HEK293 (cell line): ENCODE data around the gene PPP1R1C.

ENCODE experiments used
- ATF2 ChIP-seq: fragments of 450-650 bp; formaldehyde crosslinking; IDR thresholded peaks from 2 replicates; pipeline ENCODE4 v1.5.1; 2016; ENCODE audit warnings: missing biosample characterization, missing genetic modification characterization, low read depth
- ELK4 ChIP-seq: IDR thresholded peaks from 2 replicates; pipeline ENCODE4 v1.6.1; 2011; ENCODE audit warnings: mild to moderate bottlenecking, low read depth, low read length, borderline replicate concordance
- MEIS1 ChIP-seq: sonication (generic); formaldehyde crosslinking; IDR thresholded peaks from 2 replicates; pipeline ENCODE4 v1.8.1; 2022; ENCODE audit warnings: missing genetic modification reagents, mild to moderate bottlenecking, borderline replicate concordance
- REPIN1 ChIP-seq: fragments of 450-650 bp; formaldehyde crosslinking; IDR thresholded peaks from 2 replicates; pipeline ENCODE4 v1.5.1; 2017; ENCODE audit warnings: missing biosample characterization, missing genetic modification characterization, low read depth
- ZBTB11 ChIP-seq: fragments of 450-650 bp; formaldehyde crosslinking; conservative IDR thresholded peaks from 2 replicates; pipeline ENCODE4 v1.5.1; 2016; ENCODE audit warnings: low read depth, missing biosample characterization, missing genetic modification characterization
- ZBTB20 ChIP-seq: fragments of 450-650 bp; formaldehyde crosslinking; IDR thresholded peaks from 2 replicates; pipeline ENCODE4 v1.5.1; 2016; ENCODE audit warnings: missing biosample characterization, missing genetic modification characterization
- ZBTB7A ChIP-seq: fragments of 450-650 bp; formaldehyde crosslinking; IDR thresholded peaks from 2 replicates; pipeline ENCODE4 v1.5.1; 2016; ENCODE audit warnings: low read depth, missing biosample characterization, missing genetic modification characterization
- ZNF138 ChIP-seq: fragments of 450-650 bp; formaldehyde crosslinking; IDR thresholded peaks from 2 replicates; pipeline ENCODE4 v1.5.1; 2016; ENCODE audit warnings: missing biosample characterization, missing genetic modification characterization, borderline replicate concordance
- ZNF266 ChIP-seq: fragments of 450-650 bp; formaldehyde crosslinking; IDR thresholded peaks from 2 replicates; pipeline ENCODE4 v1.5.1; 2016; ENCODE audit warnings: missing biosample characterization, missing genetic modification characterization, low read depth
- ZNF596 ChIP-seq: fragments of 450-650 bp; IDR thresholded peaks from 2 replicates; pipeline ENCODE4 v1.5.0; 2018; ENCODE audit warnings: missing biosample characterization, mild to moderate bottlenecking, missing genetic modification characterization, moderate library complexity
- ZNF626 ChIP-seq: fragments of 450-650 bp; sonication (Bioruptor Pico); formaldehyde crosslinking; IDR thresholded peaks from 2 replicates; pipeline ENCODE4 v1.5.1; 2018; ENCODE audit warnings: missing biosample characterization, missing genetic modification characterization, inconsistent platforms
- TF ChIP-seq, protein P1 (sequence below): fragments of 450-650 bp; formaldehyde crosslinking; IDR thresholded peaks from 2 replicates; pipeline ENCODE4 v1.5.1; 2016; ENCODE audit warnings: missing biosample characterization, missing genetic modification characterization
- TF ChIP-seq, protein P2 (sequence below): fragments of 450-650 bp; formaldehyde crosslinking; IDR thresholded peaks from 2 replicates; pipeline ENCODE4 v1.5.1; 2016; ENCODE audit warnings: missing biosample characterization, missing genetic modification characterization
- TF ChIP-seq, protein P3 (sequence below): fragments of 450-650 bp; formaldehyde crosslinking; IDR thresholded peaks from 2 replicates; pipeline ENCODE4 v1.5.1; 2017; ENCODE audit warnings: missing biosample characterization, missing genetic modification characterization

GRCh38 chr2:182064019-182064778 lies 78.5 kb downstream of the PPP1R1C start:
- no peak for TF ChIP-seq ZNF138 (tag by site-specific recombination)
- TF ChIP-seq ATF2 (tag by site-specific recombination): no peak
- TF ChIP-seq ELK4: no peak
- no peak for TF ChIP-seq ZBTB20 (tag by site-specific recombination)
- TF ChIP-seq REPIN1 (tag by site-specific recombination): no peak
- TF ChIP-seq, protein P1, sequence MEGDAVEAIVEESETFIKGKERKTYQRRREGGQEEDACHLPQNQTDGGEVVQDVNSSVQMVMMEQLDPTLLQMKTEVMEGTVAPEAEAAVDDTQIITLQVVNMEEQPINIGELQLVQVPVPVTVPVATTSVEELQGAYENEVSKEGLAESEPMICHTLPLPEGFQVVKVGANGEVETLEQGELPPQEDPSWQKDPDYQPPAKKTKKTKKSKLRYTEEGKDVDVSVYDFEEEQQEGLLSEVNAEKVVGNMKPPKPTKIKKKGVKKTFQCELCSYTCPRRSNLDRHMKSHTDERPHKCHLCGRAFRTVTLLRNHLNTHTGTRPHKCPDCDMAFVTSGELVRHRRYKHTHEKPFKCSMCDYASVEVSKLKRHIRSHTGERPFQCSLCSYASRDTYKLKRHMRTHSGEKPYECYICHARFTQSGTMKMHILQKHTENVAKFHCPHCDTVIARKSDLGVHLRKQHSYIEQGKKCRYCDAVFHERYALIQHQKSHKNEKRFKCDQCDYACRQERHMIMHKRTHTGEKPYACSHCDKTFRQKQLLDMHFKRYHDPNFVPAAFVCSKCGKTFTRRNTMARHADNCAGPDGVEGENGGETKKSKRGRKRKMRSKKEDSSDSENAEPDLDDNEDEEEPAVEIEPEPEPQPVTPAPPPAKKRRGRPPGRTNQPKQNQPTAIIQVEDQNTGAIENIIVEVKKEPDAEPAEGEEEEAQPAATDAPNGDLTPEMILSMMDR (tag by site-specific recombination): no peak
- TF ChIP-seq ZBTB7A (tag by site-specific recombination): no peak
- TF ChIP-seq, protein P2, sequence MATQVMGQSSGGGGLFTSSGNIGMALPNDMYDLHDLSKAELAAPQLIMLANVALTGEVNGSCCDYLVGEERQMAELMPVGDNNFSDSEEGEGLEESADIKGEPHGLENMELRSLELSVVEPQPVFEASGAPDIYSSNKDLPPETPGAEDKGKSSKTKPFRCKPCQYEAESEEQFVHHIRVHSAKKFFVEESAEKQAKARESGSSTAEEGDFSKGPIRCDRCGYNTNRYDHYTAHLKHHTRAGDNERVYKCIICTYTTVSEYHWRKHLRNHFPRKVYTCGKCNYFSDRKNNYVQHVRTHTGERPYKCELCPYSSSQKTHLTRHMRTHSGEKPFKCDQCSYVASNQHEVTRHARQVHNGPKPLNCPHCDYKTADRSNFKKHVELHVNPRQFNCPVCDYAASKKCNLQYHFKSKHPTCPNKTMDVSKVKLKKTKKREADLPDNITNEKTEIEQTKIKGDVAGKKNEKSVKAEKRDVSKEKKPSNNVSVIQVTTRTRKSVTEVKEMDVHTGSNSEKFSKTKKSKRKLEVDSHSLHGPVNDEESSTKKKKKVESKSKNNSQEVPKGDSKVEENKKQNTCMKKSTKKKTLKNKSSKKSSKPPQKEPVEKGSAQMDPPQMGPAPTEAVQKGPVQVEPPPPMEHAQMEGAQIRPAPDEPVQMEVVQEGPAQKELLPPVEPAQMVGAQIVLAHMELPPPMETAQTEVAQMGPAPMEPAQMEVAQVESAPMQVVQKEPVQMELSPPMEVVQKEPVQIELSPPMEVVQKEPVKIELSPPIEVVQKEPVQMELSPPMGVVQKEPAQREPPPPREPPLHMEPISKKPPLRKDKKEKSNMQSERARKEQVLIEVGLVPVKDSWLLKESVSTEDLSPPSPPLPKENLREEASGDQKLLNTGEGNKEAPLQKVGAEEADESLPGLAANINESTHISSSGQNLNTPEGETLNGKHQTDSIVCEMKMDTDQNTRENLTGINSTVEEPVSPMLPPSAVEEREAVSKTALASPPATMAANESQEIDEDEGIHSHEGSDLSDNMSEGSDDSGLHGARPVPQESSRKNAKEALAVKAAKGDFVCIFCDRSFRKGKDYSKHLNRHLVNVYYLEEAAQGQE: no peak
- TF ChIP-seq ZBTB11 (tag by site-specific recombination): no peak
- no peak for TF ChIP-seq ZNF626
- TF ChIP-seq, protein P3, sequence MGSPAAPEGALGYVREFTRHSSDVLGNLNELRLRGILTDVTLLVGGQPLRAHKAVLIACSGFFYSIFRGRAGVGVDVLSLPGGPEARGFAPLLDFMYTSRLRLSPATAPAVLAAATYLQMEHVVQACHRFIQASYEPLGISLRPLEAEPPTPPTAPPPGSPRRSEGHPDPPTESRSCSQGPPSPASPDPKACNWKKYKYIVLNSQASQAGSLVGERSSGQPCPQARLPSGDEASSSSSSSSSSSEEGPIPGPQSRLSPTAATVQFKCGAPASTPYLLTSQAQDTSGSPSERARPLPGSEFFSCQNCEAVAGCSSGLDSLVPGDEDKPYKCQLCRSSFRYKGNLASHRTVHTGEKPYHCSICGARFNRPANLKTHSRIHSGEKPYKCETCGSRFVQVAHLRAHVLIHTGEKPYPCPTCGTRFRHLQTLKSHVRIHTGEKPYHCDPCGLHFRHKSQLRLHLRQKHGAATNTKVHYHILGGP (tag by site-specific recombination): no peak
- TF ChIP-seq ZNF596 (tag by site-specific recombination): no peak
- TF ChIP-seq MEIS1: no peak
- TF ChIP-seq ZNF266 (tag by site-specific recombination): no peak
